ENCODE results near the gene FAM83G.
A peak's percentile ranks its signal among the peaks of the same experiment; 100 is the strongest.

FAM83G gene

DNA sequence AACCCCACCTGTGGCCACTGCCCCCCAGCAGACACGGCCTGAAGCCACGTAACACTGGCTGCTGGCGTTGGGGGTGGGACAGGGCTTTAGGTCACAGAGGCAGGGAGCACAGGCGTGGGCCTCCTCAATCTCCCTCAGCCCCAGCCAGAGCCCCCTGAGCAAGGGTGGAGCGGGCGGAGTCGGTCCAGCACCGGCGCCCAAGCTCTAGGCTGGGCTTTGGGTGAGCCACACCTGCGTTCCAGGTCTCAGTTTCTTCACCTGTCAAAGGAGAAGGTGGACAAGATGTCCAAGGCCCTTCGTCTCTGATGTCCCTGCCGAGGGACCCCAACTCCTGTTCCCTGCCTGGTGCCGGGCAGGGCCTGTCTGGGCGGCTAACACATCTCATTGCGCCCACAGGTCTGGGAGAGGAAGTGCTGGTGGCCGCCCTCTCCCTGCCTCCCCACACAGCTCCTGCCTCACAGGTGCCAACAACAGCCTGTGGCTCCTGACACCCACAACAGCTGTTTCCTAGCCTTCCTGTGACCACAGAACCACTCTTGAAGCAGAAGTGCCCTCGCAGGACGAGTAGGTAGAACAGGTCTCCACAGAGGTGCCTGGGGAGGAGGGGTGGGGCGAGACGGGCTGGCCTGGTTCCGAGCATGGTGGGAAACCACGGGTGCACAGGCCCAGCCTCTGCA is 12.0 kb downstream of the FAM83G start:
- H3F3A ChIP-seq (ENCODE audit: control insufficient read depth, insufficient read depth), result no peaks in the 10 kb centered on the region
- H4K20me1 ChIP-seq (ENCODE audit: control insufficient read depth, insufficient read depth, low read depth, low read length), result no peaks in the 10 kb centered on the region
- H3K79me2 ChIP-seq (ENCODE audit: control insufficient read depth, low read length), result peaks cover 23% of the 10 kb centered on the region
- H3K27ac ChIP-seq (ENCODE audit: low read depth, low read length), result no peak overlapping the region
- no peaks in the 10 kb centered on the region for H3K27me3 ChIP-seq (ENCODE audit: control insufficient read depth, low read length)
- no peaks in the 10 kb centered on the region for H3K9me2 ChIP-seq (replicated peaks; ENCODE audit: control insufficient read depth, low read length)
- no peak for TF ChIP-seq EZH2phosphoT487 (IDR thresholded peaks at IDR 0.05; ENCODE audit: borderline replicate concordance, low read length)
- TF ChIP-seq, protein P1, sequence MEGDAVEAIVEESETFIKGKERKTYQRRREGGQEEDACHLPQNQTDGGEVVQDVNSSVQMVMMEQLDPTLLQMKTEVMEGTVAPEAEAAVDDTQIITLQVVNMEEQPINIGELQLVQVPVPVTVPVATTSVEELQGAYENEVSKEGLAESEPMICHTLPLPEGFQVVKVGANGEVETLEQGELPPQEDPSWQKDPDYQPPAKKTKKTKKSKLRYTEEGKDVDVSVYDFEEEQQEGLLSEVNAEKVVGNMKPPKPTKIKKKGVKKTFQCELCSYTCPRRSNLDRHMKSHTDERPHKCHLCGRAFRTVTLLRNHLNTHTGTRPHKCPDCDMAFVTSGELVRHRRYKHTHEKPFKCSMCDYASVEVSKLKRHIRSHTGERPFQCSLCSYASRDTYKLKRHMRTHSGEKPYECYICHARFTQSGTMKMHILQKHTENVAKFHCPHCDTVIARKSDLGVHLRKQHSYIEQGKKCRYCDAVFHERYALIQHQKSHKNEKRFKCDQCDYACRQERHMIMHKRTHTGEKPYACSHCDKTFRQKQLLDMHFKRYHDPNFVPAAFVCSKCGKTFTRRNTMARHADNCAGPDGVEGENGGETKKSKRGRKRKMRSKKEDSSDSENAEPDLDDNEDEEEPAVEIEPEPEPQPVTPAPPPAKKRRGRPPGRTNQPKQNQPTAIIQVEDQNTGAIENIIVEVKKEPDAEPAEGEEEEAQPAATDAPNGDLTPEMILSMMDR (IDR thresholded peaks at IDR 0.05; ENCODE audit: low read depth, low read length, poor library complexity, severe bottlenecking), result no peak
- peaks cover 16% of the 10 kb centered on the region for H3K4me1 ChIP-seq (ENCODE audit: control insufficient read depth, low read length)
- H3K36me3 ChIP-seq (ENCODE audit: control insufficient read depth, low read length), result peaks cover 17% of the 10 kb centered on the region
- H3K9me3 ChIP-seq (ENCODE audit: control insufficient read depth, insufficient read depth, low read length), result peaks cover 11% of the 10 kb centered on the region
- H3K4me3 ChIP-seq (ENCODE audit: low read length), result no peak overlapping the region
- peak overlapping the region; percentile 34 for H3K4me2 ChIP-seq (ENCODE audit: low read length)

DNA sequence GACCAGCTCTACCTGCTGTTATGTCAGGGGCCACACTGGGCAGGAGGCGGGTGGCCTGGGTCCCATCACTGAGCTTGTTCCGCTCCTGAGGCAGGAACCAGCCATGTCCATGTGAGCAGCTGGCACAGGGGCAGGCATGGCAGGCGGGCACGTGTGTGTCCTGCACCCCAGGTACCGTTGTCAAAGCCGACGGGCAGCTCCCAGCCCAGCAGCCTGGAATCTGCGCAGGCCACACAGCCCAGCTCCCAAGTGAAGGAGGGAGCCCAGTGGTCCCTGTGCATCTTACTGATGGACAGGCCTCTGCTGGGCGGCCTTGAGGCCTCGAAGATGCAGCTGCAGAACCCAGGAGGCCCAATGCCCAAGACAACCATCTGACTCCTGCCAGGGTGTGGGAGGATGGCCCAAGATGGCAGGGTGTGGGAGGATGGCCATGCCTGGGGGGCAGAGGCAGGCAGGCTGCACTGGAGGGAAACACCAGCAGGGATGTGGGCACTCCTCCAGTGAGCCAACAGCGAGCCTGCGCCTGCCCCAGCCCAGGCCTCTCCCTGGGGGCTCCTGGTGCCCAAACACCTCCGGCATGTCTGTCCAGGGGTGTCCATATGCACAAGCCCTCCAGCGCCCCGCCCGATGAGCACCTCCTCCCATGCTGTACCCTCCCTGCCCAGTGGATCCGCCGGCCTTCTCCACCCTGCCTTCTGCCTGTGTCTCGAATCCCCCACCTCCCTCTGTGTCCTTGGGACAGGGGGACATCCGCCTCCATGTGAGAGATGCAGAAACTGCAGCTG is 12.8 kb downstream of the FAM83G start:
- Histone ChIP-seq H3K9me2 (replicated peaks; ENCODE audit: control insufficient read depth, low read length) (no peaks in the 10 kb centered on the region), H3F3A (ENCODE audit: control insufficient read depth, insufficient read depth) (no peaks in the 10 kb centered on the region), H3K4me1 (ENCODE audit: control insufficient read depth, low read length) (peaks cover 16% of the 10 kb centered on the region), H4K20me1 (ENCODE audit: control insufficient read depth, insufficient read depth, low read depth, low read length) (no peaks in the 10 kb centered on the region), H3K9me3 (ENCODE audit: control insufficient read depth, insufficient read depth, low read length) (peaks cover 11% of the 10 kb centered on the region), H3K27ac (ENCODE audit: low read depth, low read length) (no peak overlapping the region), H3K36me3 (ENCODE audit: control insufficient read depth, low read length) (peaks cover 16% of the 10 kb centered on the region), H3K27me3 (ENCODE audit: control insufficient read depth, low read length) (no peaks in the 10 kb centered on the region), H3K79me2 (ENCODE audit: control insufficient read depth, low read length) (peaks cover 23% of the 10 kb centered on the region), H3K4me2 (ENCODE audit: low read length) (no peak overlapping the region), H3K4me3 (ENCODE audit: low read length) (no peak overlapping the region)
- TF ChIP-seq EZH2phosphoT487 (IDR thresholded peaks at IDR 0.05; ENCODE audit: borderline replicate concordance, low read length), result no peak
- TF ChIP-seq, protein P1 (IDR thresholded peaks at IDR 0.05; ENCODE audit: low read depth, low read length, poor library complexity, severe bottlenecking), result no peak

DNA sequence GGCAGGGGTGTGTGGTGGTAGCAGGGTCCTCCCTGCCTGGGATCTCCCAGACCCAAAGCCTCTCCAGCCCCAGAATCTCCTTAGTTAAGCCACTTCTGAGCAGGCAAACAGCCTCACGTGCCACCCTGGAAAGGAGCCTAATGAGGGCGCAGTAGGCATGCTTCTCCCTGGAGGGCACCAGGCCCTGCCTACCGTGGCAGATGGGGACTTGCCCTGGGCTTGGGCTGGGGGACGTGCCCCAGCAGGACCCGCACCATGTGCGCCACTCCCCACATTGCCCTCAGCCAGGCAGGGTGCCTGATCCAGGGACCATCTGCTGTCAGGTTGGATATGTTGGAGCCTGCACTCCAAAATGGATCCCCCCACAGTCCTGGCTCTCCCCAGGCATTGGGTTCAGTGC is 14.2 kb downstream of the FAM83G start:
- Histone ChIP-seq H3K4me1 (ENCODE audit: control insufficient read depth, low read length) (peaks cover 16% of the 10 kb centered on the region), H3K4me2 (ENCODE audit: low read length) (no peak overlapping the region), H3K27me3 (ENCODE audit: control insufficient read depth, low read length) (no peaks in the 10 kb centered on the region), H3K79me2 (ENCODE audit: control insufficient read depth, low read length) (peaks cover 15% of the 10 kb centered on the region), H3K4me3 (ENCODE audit: low read length) (no peak overlapping the region), H3K27ac (ENCODE audit: low read depth, low read length) (no peak overlapping the region), H4K20me1 (ENCODE audit: control insufficient read depth, insufficient read depth, low read depth, low read length) (no peaks in the 10 kb centered on the region), H3K9me2 (replicated peaks; ENCODE audit: control insufficient read depth, low read length) (no peaks in the 10 kb centered on the region), H3K9me3 (ENCODE audit: control insufficient read depth, insufficient read depth, low read length) (peaks cover 4% of the 10 kb centered on the region), H3K36me3 (ENCODE audit: control insufficient read depth, low read length) (peaks cover 6% of the 10 kb centered on the region; the same call in 1 of the 2 replicates), H3F3A (ENCODE audit: control insufficient read depth, insufficient read depth) (no peaks in the 10 kb centered on the region)
- TF ChIP-seq, protein P1 (IDR thresholded peaks at IDR 0.05; ENCODE audit: low read depth, low read length, poor library complexity, severe bottlenecking), result no peak
- TF ChIP-seq EZH2phosphoT487 (IDR thresholded peaks at IDR 0.05; ENCODE audit: borderline replicate concordance, low read length), result no peak

All from DOHH2 (cell line).